ENCODE measurements around the gene CHD3. TPM values are rescaled to one million over a fixed set of nuclear protein-coding genes. Genes with fewer than 3 reads are reported as not detected.

CHD3 gene
- total RNA-seq, 1 donor from 2014 or later = 102 TPM

GRCh38 chr17:7932949-7933348 is 44.4 kb downstream of the CHD3 start:
- peaks cover 12 to 18% of the 10 kb centered on the region in 2 donors for H3K4me1 ChIP-seq
- H3K36me3 ChIP-seq = peaks cover 7 to 21% of the 10 kb centered on the region in 2 donors
- TF ChIP-seq CTCF (IDR thresholded peaks at IDR 0.05) = no peak
- no peak overlapping the region for H3K27ac ChIP-seq
- peak overlapping the region; percentile 76 to 84 for H3K4me3 ChIP-seq
- H3K27me3 ChIP-seq = no peaks in the 10 kb centered on the region
- intact Hi-C loops (cut with DNase I) = loop anchor here (1.0 kb wide), 2 partner anchors 46 to 76 kb away; partner anchors contain the start of gene NAA38
- H3K9me3 ChIP-seq = no peaks in the 10 kb centered on the region
- DNase-seq (ENCODE audit: low spot score in 2 of 2) = peak in 1 of 2 donors; percentile 76

- DNase-seq (ENCODE audit: low spot score in 2 of 2) = no peak
- Histone ChIP-seq H3K27ac (no peak overlapping the region), H3K9me3 (no peaks in the 10 kb centered on the region), H3K36me3 (peaks cover 25 to 44% of the 10 kb centered on the region in 2 donors), H3K4me3 (no peak overlapping the region), H3K27me3 (no peaks in the 10 kb centered on the region), H3K4me1 (peaks cover 12 to 15% of the 10 kb centered on the region in 2 donors)
- intact Hi-C loops (cut with DNase I) = no loop called here
- TF ChIP-seq CTCF (IDR thresholded peaks at IDR 0.05) = no peak
These were observed 47.3 kb downstream of the CHD3 start for GRCh38 chr17:7935859-7936258.

GRCh38 chr17:7940034-7940433 is 51.4 kb downstream of the CHD3 start:
- DNase-seq (ENCODE audit: low spot score in 2 of 2) = no peak
- no peak overlapping the region for H3K4me3 ChIP-seq
- intact Hi-C loops (cut with DNase I) = no loop called here
- H3K9me3 ChIP-seq = no peaks in the 10 kb centered on the region
- no peaks in the 10 kb centered on the region for H3K27me3 ChIP-seq
- H3K27ac ChIP-seq = no peak overlapping the region
- H3K36me3 ChIP-seq = peaks cover 50 to 70% of the 10 kb centered on the region in 2 donors
- no peak for TF ChIP-seq CTCF (IDR thresholded peaks at IDR 0.05)
- no peaks in the 10 kb centered on the region for H3K4me1 ChIP-seq

- no peak for DNase-seq (ENCODE audit: low spot score in 2 of 2)
- H3K9me3 ChIP-seq = no peaks in the 10 kb centered on the region
- intact Hi-C loops (cut with DNase I) = no loop called here
- no peaks in the 10 kb centered on the region for H3K4me1 ChIP-seq
- no peaks in the 10 kb centered on the region for H3K27me3 ChIP-seq
- H3K36me3 ChIP-seq = peaks cover 55 to 77% of the 10 kb centered on the region in 2 donors
- no peak overlapping the region for H3K27ac ChIP-seq
- no peak for TF ChIP-seq CTCF (IDR thresholded peaks at IDR 0.05)
- no peak overlapping the region for H3K4me3 ChIP-seq
These were observed 52.2 kb downstream of the CHD3 start for GRCh38 chr17:7940743-7941142.

GRCh38 chr17:7943291-7943690 is 54.7 kb downstream of the CHD3 start:
- Histone ChIP-seq H3K27me3 (no peaks in the 10 kb centered on the region), H3K9me3 (no peaks in the 10 kb centered on the region), H3K27ac (no peak overlapping the region), H3K4me3 (no peak overlapping the region), H3K4me1 (no peaks in the 10 kb centered on the region), H3K36me3 (peaks cover 62 to 81% of the 10 kb centered on the region in 2 donors)
- DNase-seq (ENCODE audit: low spot score in 2 of 2) = no peak
- TF ChIP-seq CTCF (IDR thresholded peaks at IDR 0.05) = no peak
- intact Hi-C loops (cut with DNase I) = no loop called here

- Histone ChIP-seq H3K4me3 (no peak overlapping the region), H3K27me3 (no peaks in the 10 kb centered on the region), H3K27ac (no peak overlapping the region), H3K4me1 (no peaks in the 10 kb centered on the region), H3K36me3 (peaks cover 60 to 86% of the 10 kb centered on the region in 2 donors), H3K9me3 (no peaks in the 10 kb centered on the region)
- intact Hi-C loops (cut with DNase I) = no loop called here
- no peak for DNase-seq (ENCODE audit: low spot score in 2 of 2)
- no peak for TF ChIP-seq CTCF (IDR thresholded peaks at IDR 0.05)
These were observed 55.7 kb downstream of the CHD3 start for GRCh38 chr17:7944326-7944725.
